ENCODE results near the gene ARL6IP4.
"Not testable (repeated sequence)": the region's sequence is repeated elsewhere in the genome, so short reads cannot be mapped to it uniquely, and the experiment has no call there.

ARL6IP4 gene

GRCh38 chr12:122980183-122981035, at the start of gene ARL6IP4:
TSS of gene ARL6IP4 (plus strand) at chr12:122980681. CDS start at chr12:122981140, 459 bp downstream.
- DNase-seq = peak in 1 of 2 experiments; percentile 62

- DNase-seq = no peak
Observed at GRCh38 chr12:122932207-122932606, 48.3 kb upstream of the ARL6IP4 start.

GRCh38 chr12:122934722-122935121, 45.8 kb upstream of the ARL6IP4 start:
- no peak for DNase-seq

- no peak for DNase-seq
Observed at GRCh38 chr12:122935318-122935717, 45.2 kb upstream of the ARL6IP4 start.

GRCh38 chr12:122937622-122938091, 42.8 kb upstream of the ARL6IP4 start:
- DNase-seq = no peak

- DNase-seq = no peak
Observed at GRCh38 chr12:122939125-122939524, 41.4 kb upstream of the ARL6IP4 start.

- not testable (repeated sequence) for DNase-seq
Observed at GRCh38 chr12:122941351-122941750, 39.1 kb upstream of the ARL6IP4 start.

GRCh38 chr12:122942637-122943036, 37.8 kb upstream of the ARL6IP4 start:
- DNase-seq = peak in 1 of 2 experiments; percentile 3

GRCh38 chr12:122943196-122943595, 37.3 kb upstream of the ARL6IP4 start:
- no peak for DNase-seq

- DNase-seq = no peak
Observed at GRCh38 chr12:122944605-122945592, 35.6 kb upstream of the ARL6IP4 start.

- peak in 1 of 2 experiments; percentile 10 for DNase-seq
Observed at GRCh38 chr12:122946690-122947341, 33.7 kb upstream of the ARL6IP4 start.

- no peak for DNase-seq
Observed at GRCh38 chr12:122947352-122947792, 33.1 kb upstream of the ARL6IP4 start.

- DNase-seq = no peak
Observed at GRCh38 chr12:122948605-122949004, 31.9 kb upstream of the ARL6IP4 start.

- DNase-seq = no peak
Observed at GRCh38 chr12:122949405-122949804, 31.1 kb upstream of the ARL6IP4 start.

GRCh38 chr12:122949816-122950675, 30.4 kb upstream of the ARL6IP4 start:
- DNase-seq = no peak

GRCh38 chr12:122951406-122951805, 29.1 kb upstream of the ARL6IP4 start:
- no peak for DNase-seq

GRCh38 chr12:122951979-122952892, 28.2 kb upstream of the ARL6IP4 start:
- peak; percentile 47 to 62 for DNase-seq

GRCh38 chr12:122955156-122955555, 25.3 kb upstream of the ARL6IP4 start:
- no peak for DNase-seq

GRCh38 chr12:122956035-122956434, 24.4 kb upstream of the ARL6IP4 start:
- no peak for DNase-seq

- DNase-seq = no peak
Observed at GRCh38 chr12:122958198-122958888, 22.1 kb upstream of the ARL6IP4 start.

Data from SHP77 (cell line).